MM.1S (cell line): Measurements from ENCODE around the gene TGM5.

Experiments
- EZH2phosphoT487 ChIP-seq: fragments of 300-600 bp; sonication (generic); IDR thresholded peaks from 2 replicates; pipeline ENCODE4 v1.6.1; 2018; ENCODE audit warnings: antibody characterized with exemption, low read length
- TF ChIP-seq, protein P1 (sequence below): fragments of 300-600 bp; sonication (generic); IDR thresholded peaks from 2 replicates; pipeline ENCODE4 v1.5.1; 2016; ENCODE audit warnings: antibody characterized with exemption, low read length, mixed read lengths

DNA sequence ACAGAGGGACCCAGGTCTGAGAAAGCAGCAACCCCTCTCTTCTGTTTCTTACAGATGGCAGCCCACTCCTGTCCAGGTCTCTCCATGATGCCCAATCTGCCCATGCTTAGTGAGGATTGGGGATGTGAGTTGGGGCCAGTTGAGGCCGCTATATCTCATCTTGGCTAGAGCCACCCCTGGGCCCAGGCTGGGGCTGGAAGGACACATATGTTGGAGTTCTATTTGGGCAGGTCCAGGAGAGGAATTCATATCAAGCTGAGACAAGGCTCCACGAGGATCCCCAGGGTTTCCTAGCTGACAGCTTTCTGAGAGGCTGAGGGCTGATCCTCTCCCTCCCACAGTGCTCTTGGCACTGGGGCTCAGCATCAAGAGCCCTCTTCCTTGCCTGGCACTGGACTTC, 11.4 kb downstream of the TGM5 start:
- TF ChIP-seq, protein P1, sequence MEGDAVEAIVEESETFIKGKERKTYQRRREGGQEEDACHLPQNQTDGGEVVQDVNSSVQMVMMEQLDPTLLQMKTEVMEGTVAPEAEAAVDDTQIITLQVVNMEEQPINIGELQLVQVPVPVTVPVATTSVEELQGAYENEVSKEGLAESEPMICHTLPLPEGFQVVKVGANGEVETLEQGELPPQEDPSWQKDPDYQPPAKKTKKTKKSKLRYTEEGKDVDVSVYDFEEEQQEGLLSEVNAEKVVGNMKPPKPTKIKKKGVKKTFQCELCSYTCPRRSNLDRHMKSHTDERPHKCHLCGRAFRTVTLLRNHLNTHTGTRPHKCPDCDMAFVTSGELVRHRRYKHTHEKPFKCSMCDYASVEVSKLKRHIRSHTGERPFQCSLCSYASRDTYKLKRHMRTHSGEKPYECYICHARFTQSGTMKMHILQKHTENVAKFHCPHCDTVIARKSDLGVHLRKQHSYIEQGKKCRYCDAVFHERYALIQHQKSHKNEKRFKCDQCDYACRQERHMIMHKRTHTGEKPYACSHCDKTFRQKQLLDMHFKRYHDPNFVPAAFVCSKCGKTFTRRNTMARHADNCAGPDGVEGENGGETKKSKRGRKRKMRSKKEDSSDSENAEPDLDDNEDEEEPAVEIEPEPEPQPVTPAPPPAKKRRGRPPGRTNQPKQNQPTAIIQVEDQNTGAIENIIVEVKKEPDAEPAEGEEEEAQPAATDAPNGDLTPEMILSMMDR = no peak
- TF ChIP-seq EZH2phosphoT487 = no peak
